ENCODE measurements around the gene INO80C. TPM values are rescaled to one million over a fixed set of nuclear protein-coding genes. Genes with fewer than 3 reads are reported as not detected.
A peak's percentile ranks its signal among the peaks of the same experiment; 100 is the strongest.

INO80C gene
- total RNA-seq, 1 donor from 2014 or later, result 25.8 TPM

DNA sequence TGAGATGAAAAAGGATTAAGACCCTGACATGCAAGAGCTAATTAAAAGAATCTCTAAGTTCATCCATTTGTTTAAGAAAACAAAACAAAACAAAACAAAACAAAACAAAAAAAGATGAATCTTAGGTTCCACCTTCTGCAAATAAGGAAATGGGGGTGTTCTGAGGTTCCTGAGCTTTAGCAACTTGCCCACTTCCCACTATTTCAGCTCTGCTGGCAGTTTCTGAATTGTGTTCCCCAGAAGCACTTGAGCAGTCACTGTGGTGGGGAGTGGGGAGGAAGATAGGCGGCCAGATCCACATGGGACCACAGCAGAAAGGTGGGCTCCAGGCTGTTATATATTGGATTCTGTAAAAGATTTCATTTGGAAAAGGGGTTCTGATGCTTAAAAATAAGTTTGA lies 20.3 kb downstream of the INO80C start:
- peaks cover 24% of the 10 kb centered on the region for H3K4me1 ChIP-seq
- no peak overlapping the region for H3K27ac ChIP-seq
- no peak overlapping the region for H3K4me3 ChIP-seq
- intact Hi-C loops (cut with DNase I), result no loop called here
- no peaks in the 10 kb centered on the region for H3K36me3 ChIP-seq
- no peaks in the 10 kb centered on the region for H3K27me3 ChIP-seq (ENCODE audit: low read depth)
- H3K9me3 ChIP-seq, result no peaks in the 10 kb centered on the region
- no peak for DNase-seq
- no peak for TF ChIP-seq CTCF (IDR thresholded peaks at IDR 0.05)
- ATAC-seq, result peak in 1 of 2 donors; percentile 61

DNA sequence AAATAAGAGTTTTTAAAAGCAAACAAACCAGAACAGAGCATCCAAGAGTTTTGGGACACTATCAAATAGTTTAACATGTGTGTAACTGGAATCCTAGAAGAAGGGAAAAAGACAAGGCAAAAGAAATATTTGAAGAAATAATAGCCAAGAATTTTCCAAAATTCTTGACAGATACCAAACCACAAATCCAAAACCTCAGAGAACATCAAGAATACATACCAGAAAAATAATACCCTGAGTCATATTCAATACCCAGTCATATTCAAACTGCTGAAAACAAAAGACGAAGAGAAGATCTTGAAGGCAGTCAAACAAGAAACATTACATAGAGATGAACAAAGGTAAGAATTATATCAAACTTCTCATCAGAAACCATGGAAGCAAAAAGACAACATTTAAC lies 22.9 kb downstream of the INO80C start:
- peaks cover 14% of the 10 kb centered on the region for H3K4me1 ChIP-seq
- intact Hi-C loops (cut with DNase I), result no loop called here
- TF ChIP-seq CTCF (IDR thresholded peaks at IDR 0.05), result no peak
- ATAC-seq (no peak), DNase-seq (no peak)
- no peaks in the 10 kb centered on the region for H3K27me3 ChIP-seq (ENCODE audit: low read depth)
- H3K4me3 ChIP-seq, result no peak overlapping the region
- H3K9me3 ChIP-seq, result no peaks in the 10 kb centered on the region
- H3K36me3 ChIP-seq, result no peaks in the 10 kb centered on the region
- H3K27ac ChIP-seq, result no peak overlapping the region

GRCh38 chr18:35473562-35473961 lies 24.2 kb downstream of the INO80C start:
- TF ChIP-seq CTCF (IDR thresholded peaks at IDR 0.05), result no peak
- Histone ChIP-seq H3K9me3 (no peaks in the 10 kb centered on the region), H3K27me3 (ENCODE audit: low read depth) (no peaks in the 10 kb centered on the region), H3K4me1 (peaks cover 11% of the 10 kb centered on the region), H3K36me3 (no peaks in the 10 kb centered on the region), H3K4me3 (no peak overlapping the region), H3K27ac (no peak overlapping the region)
- no peak for DNase-seq
- no peak for ATAC-seq
- intact Hi-C loops (cut with DNase I), result no loop called here

DNA sequence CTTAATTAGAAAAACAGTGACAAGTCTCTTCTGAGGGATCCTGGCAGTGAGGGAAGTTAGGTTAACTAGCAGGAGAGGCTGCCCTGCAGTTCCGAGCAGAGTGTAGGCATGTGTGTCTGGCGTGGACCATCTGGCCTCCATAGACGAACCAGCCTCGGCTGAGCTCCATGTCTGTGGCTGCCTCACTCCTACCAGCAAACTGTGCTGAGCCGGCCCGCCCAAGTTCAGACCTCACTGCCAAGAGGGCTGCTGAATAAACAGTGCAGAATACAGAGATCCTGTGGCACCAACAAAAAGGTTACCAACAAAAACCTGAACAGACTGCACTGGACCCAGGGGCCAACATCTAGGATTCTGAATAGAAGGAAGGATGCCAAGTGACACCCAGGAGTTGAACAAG lies 27.3 kb downstream of the INO80C start:
- H3K36me3 ChIP-seq, result peaks cover 4% of the 10 kb centered on the region
- no peaks in the 10 kb centered on the region for H3K9me3 ChIP-seq
- no peak overlapping the region for H3K4me3 ChIP-seq
- H3K4me1 ChIP-seq, result peaks cover 13% of the 10 kb centered on the region
- no peak overlapping the region for H3K27ac ChIP-seq
- no peaks in the 10 kb centered on the region for H3K27me3 ChIP-seq (ENCODE audit: low read depth)
- intact Hi-C loops (cut with DNase I), result no loop called here
- ATAC-seq, result peak; percentile 36 to 55
- no peak for DNase-seq
- TF ChIP-seq CTCF (IDR thresholded peaks at IDR 0.05), result no peak

- intact Hi-C loops (cut with DNase I), result no loop called here
- H3K27me3 ChIP-seq (ENCODE audit: low read depth), result no peaks in the 10 kb centered on the region
- H3K9me3 ChIP-seq, result no peaks in the 10 kb centered on the region
- DNase-seq (no peak), ATAC-seq (no peak)
- no peak overlapping the region for H3K27ac ChIP-seq
- peaks cover 4% of the 10 kb centered on the region for H3K36me3 ChIP-seq
- no peak overlapping the region for H3K4me3 ChIP-seq
- peaks cover 13% of the 10 kb centered on the region for H3K4me1 ChIP-seq
- no peak for TF ChIP-seq CTCF (IDR thresholded peaks at IDR 0.05)
Observed at GRCh38 chr18:35469725-35470124, 28.0 kb downstream of the INO80C start.

DNA sequence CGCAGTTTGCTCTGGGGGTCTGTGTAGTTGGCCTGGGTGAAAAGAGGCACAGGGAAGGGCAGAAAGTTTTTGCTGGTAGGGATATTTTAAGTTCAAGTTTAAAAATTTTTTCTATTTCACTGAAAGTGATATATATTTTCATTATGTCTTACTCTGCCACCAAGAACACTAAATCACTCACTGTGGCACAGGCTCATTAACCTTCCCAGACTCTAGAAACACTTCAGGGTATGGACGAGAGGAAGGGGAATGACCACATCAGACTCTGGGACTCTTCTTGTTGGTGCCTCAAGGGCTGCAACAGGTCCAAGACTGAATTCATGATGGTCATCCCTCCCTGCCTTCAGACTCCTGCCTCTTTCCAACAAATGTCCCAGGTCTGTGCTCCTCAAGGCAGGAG lies 29.0 kb downstream of the INO80C start:
- TF ChIP-seq CTCF (IDR thresholded peaks at IDR 0.05), result no peak
- DNase-seq, result no peak
- H3K4me3 ChIP-seq, result no peak overlapping the region
- peaks cover 13% of the 10 kb centered on the region for H3K4me1 ChIP-seq
- ATAC-seq, result no peak
- peaks cover 4% of the 10 kb centered on the region for H3K36me3 ChIP-seq
- intact Hi-C loops (cut with DNase I), result no loop called here
- no peaks in the 10 kb centered on the region for H3K9me3 ChIP-seq
- no peak overlapping the region for H3K27ac ChIP-seq
- no peaks in the 10 kb centered on the region for H3K27me3 ChIP-seq (ENCODE audit: low read depth)

Measured in lower lobe of right lung (tissue), 2 donors.